ENCODE measurements around the gene MACROD2. TPM values are rescaled to one million over a fixed set of nuclear protein-coding genes. Genes with fewer than 3 reads are reported as not detected.
"Not testable (repeated sequence)": the region's sequence is repeated elsewhere in the genome, so short reads cannot be mapped to it uniquely, and the experiment has no call there.

Gene MACROD2
- total RNA-seq, 1 experiment from 2014 or later, result 1.6 TPM

DNA sequence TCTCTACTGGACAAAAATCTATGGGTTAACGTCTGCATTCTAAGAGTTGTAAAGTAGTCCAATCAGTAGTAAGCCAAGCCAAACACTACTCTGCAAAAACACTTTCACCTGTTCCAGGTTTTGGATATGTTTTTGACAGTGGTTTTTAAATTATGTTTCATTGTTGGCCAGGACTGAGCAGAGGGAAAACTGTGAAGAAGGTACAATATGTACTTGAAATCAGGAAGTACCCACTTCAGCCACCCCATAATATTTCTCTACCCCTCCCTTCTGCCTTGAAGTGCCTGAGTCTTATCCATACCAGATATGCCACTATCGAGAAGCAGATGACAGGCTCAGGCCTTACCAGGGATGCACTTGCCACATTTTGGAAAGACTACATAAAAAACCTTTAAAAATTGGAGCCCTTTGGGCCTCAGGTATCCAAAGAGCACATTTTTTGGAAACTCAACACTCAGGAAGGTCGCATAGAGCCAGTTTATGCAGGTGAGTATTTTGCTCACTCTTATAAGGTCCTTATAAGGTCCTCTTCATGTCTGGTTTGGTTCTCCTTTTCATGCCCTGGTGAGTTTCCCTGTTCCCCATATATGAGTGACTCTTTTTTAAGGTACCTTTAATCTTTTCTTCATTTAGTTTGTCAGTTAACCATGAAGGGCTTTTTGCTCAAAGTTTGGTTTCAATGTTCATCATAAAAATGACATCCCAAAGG, 1201.4 kb downstream of the MACROD2 start:
- Histone ChIP-seq H3K79me2 (ENCODE audit: insufficient read depth, low read length) (no peaks in the 10 kb centered on the region), H2BK15ac (ENCODE audit: low read depth, low read length) (no peak overlapping the region), H3K14ac (ENCODE audit: insufficient read depth, low read length) (no peak overlapping the region), H3K23ac (ENCODE audit: insufficient read length, low read depth, low read length) (no peak overlapping the region), H3K56ac (ENCODE audit: insufficient read length, low read depth, low read length) (no peak overlapping the region), H3K9me3 (ENCODE audit: control insufficient read depth, low read depth, low read length) (no peaks in the 10 kb centered on the region), H3T11ph (ENCODE audit: low read length) (no peak overlapping the region), H2BK12ac (ENCODE audit: insufficient read length, low read depth, low read length) (no peak overlapping the region), H3K4me1 (ENCODE audit: insufficient read depth, low read length) (no peaks in the 10 kb centered on the region), H3K9ac (ENCODE audit: extremely low read depth, insufficient read length, low read length) (no peak overlapping the region), H2BK5ac (ENCODE audit: insufficient read length, low read length) (no peak overlapping the region), H2BK20ac (ENCODE audit: low read depth, low read length, poor library complexity, severe bottlenecking) (no peak overlapping the region), H4K8ac (replicated peaks; ENCODE audit: insufficient read length, low read depth, low read length) (no peak overlapping the region), H2AK5ac (ENCODE audit: insufficient read length, low read length) (no peak overlapping the region), H3K18ac (ENCODE audit: insufficient read length, low read depth, low read length) (no peak overlapping the region), H3K27me3 (ENCODE audit: insufficient read depth, low read length) (no peaks in the 10 kb centered on the region), H3K23me2 (ENCODE audit: insufficient read length, low read depth, low read length, poor library complexity, severe bottlenecking) (no peaks in the 10 kb centered on the region), H3K4ac (ENCODE audit: low read depth, low read length) (no peak overlapping the region), H4K5ac (ENCODE audit: insufficient read length, low read depth, low read length) (no peak overlapping the region), H3K27ac (ENCODE audit: insufficient read length, low read depth, low read length) (no peak overlapping the region), H3K4me2 (ENCODE audit: insufficient read depth, insufficient read length, low read length) (no peak overlapping the region), H2AFZ (ENCODE audit: low read length) (no peak overlapping the region), H4K20me1 (ENCODE audit: control insufficient read depth, insufficient read depth, insufficient read length) (no peaks in the 10 kb centered on the region), H3K79me1 (ENCODE audit: insufficient read depth, low read depth, low read length, poor library complexity, severe bottlenecking) (no peaks in the 10 kb centered on the region), H4K91ac (ENCODE audit: insufficient read length, low read depth, low read length) (no peak overlapping the region), H2BK120ac (ENCODE audit: low read depth, low read length, poor library complexity, severe bottlenecking) (no peak overlapping the region)
- TF ChIP-seq CTCF (conservative IDR thresholded peaks at IDR 0.05), result no peak
- Mint-ChIP-seq H3K9me3 (no peaks in the 10 kb centered on the region), H3K27me3 (ENCODE audit: low read depth) (peaks cover 1% of the 10 kb centered on the region; the same call in 1 of the 2 replicates), H3K4me3 (no peak overlapping the region), H3K36me3 (ENCODE audit: insufficient read depth in 1 of 3, low read depth in 3 of 3) (no peaks in the 10 kb centered on the region), H3K27ac (no peak overlapping the region), H3K4me1 (peaks cover 0 to 3% of the 10 kb centered on the region in 2 experiments; a peak in 2 of 4 replicates)
- no CpG with 5 or more reads among the region's 3 CpGs for WGBS (ENCODE audit: extremely low coverage, insufficient read length, low lambda C conversion rate)
- no peak for DNase-seq

GRCh38 chr20:15198017-15198416, 1202.7 kb downstream of the MACROD2 start:
- H3K27me3 ChIP-seq (ENCODE audit: insufficient read depth, low read length); H3K4me2 ChIP-seq (ENCODE audit: insufficient read depth, insufficient read length, low read length); H2BK20ac ChIP-seq (ENCODE audit: low read depth, low read length, poor library complexity, severe bottlenecking); H3K4ac ChIP-seq (ENCODE audit: low read depth, low read length); H3K9ac ChIP-seq (ENCODE audit: extremely low read depth, insufficient read length, low read length); H4K20me1 ChIP-seq (ENCODE audit: control insufficient read depth, insufficient read depth, insufficient read length); H3K23ac ChIP-seq (ENCODE audit: insufficient read length, low read depth, low read length); H3K23me2 ChIP-seq (ENCODE audit: insufficient read length, low read depth, low read length, poor library complexity, severe bottlenecking); H3K18ac ChIP-seq (ENCODE audit: insufficient read length, low read depth, low read length); H3K27me3 Mint-ChIP-seq (ENCODE audit: low read depth); H3K56ac ChIP-seq (ENCODE audit: insufficient read length, low read depth, low read length); H3K4me1 ChIP-seq (ENCODE audit: insufficient read depth, low read length); H3K79me1 ChIP-seq (ENCODE audit: insufficient read depth, low read depth, low read length, poor library complexity, severe bottlenecking); H3K27ac ChIP-seq (ENCODE audit: insufficient read length, low read depth, low read length); H3T11ph ChIP-seq (ENCODE audit: low read length); H4K91ac ChIP-seq (ENCODE audit: insufficient read length, low read depth, low read length); H2AK5ac ChIP-seq (ENCODE audit: insufficient read length, low read length); H2BK15ac ChIP-seq (ENCODE audit: low read depth, low read length); DNase-seq; H4K5ac ChIP-seq (ENCODE audit: insufficient read length, low read depth, low read length); H3K36me3 Mint-ChIP-seq (ENCODE audit: insufficient read depth in 1 of 3, low read depth in 3 of 3); H3K4me3 Mint-ChIP-seq; H3K9me3 ChIP-seq (ENCODE audit: control insufficient read depth, low read depth, low read length); H3K4me1 Mint-ChIP-seq; H2AFZ ChIP-seq (ENCODE audit: low read length); H3K14ac ChIP-seq (ENCODE audit: insufficient read depth, low read length); H3K79me2 ChIP-seq (ENCODE audit: insufficient read depth, low read length); H3K9me3 Mint-ChIP-seq; H4K8ac ChIP-seq (replicated peaks; ENCODE audit: insufficient read length, low read depth, low read length); H2BK5ac ChIP-seq (ENCODE audit: insufficient read length, low read length); H3K27ac Mint-ChIP-seq; H2BK120ac ChIP-seq (ENCODE audit: low read depth, low read length, poor library complexity, severe bottlenecking); H2BK12ac ChIP-seq (ENCODE audit: insufficient read length, low read depth, low read length): not testable (repeated sequence)
- WGBS (ENCODE audit: extremely low coverage, insufficient read length, low lambda C conversion rate), result no CpG with 5 or more reads among the region's 10 CpGs

Measured in H9 (cell line).